Measurements from ENCODE around the gene SRGAP2.
"Not testable (repeated sequence)": the region's sequence is repeated elsewhere in the genome, so short reads cannot be mapped to it uniquely, and the experiment has no call there.

Gene SRGAP2

GRCh38 chr1:206203364-206204158, at the start of gene SRGAP2:
Gene SRGAP2, plus strand, starts transcription at chr1:206203541. Its CDS starts 2,430 bp downstream, at chr1:206205971.
- DNase-seq (ENCODE audit: low read depth): peak; percentile 50

- DNase-seq (ENCODE audit: low read depth): not testable (repeated sequence)
Measured at GRCh38 chr1:206167350-206168029, 35.9 kb upstream of the SRGAP2 start.

- DNase-seq (ENCODE audit: low read depth): not testable (repeated sequence)
Measured at GRCh38 chr1:206169794-206170193, 33.5 kb upstream of the SRGAP2 start.

- DNase-seq (ENCODE audit: low read depth): not testable (repeated sequence)
Measured at GRCh38 chr1:206173110-206173719, 30.1 kb upstream of the SRGAP2 start.

GRCh38 chr1:206174182-206174868, 29.0 kb upstream of the SRGAP2 start:
- not testable (repeated sequence) for DNase-seq (ENCODE audit: low read depth)

- not testable (repeated sequence) for DNase-seq (ENCODE audit: low read depth)
Measured at GRCh38 chr1:206175459-206176113, 27.8 kb upstream of the SRGAP2 start.

GRCh38 chr1:206176114-206176502, 27.2 kb upstream of the SRGAP2 start:
- DNase-seq (ENCODE audit: low read depth): not testable (repeated sequence)

GRCh38 chr1:206178061-206178989, 25.0 kb upstream of the SRGAP2 start:
- not testable (repeated sequence) for DNase-seq (ENCODE audit: low read depth)

GRCh38 chr1:206179666-206180065, 23.7 kb upstream of the SRGAP2 start:
- not testable (repeated sequence) for DNase-seq (ENCODE audit: low read depth)

GRCh38 chr1:206182368-206183317, 20.7 kb upstream of the SRGAP2 start:
- not testable (repeated sequence) for DNase-seq (ENCODE audit: low read depth)

- DNase-seq (ENCODE audit: low read depth): not testable (repeated sequence)
Measured at GRCh38 chr1:206183788-206184187, 19.6 kb upstream of the SRGAP2 start.

GRCh38 chr1:206185778-206186177, 17.6 kb upstream of the SRGAP2 start:
- not testable (repeated sequence) for DNase-seq (ENCODE audit: low read depth)

- DNase-seq (ENCODE audit: low read depth): not testable (repeated sequence)
Measured at GRCh38 chr1:206186826-206187225, 16.5 kb upstream of the SRGAP2 start.

GRCh38 chr1:206195182-206195581, 8.2 kb upstream of the SRGAP2 start:
- DNase-seq (ENCODE audit: low read depth): not testable (repeated sequence)

- not testable (repeated sequence) for DNase-seq (ENCODE audit: low read depth)
Measured at GRCh38 chr1:206196748-206197424, 6.5 kb upstream of the SRGAP2 start.

GRCh38 chr1:206202789-206203363, 465 bp upstream of the SRGAP2 start, which contains the start of gene FAM72A:
Gene FAM72A, minus strand, starts transcription at chr1:206202839. Its CDS starts 814 bp downstream, at chr1:206202025.
- peak; percentile 98 for DNase-seq (ENCODE audit: low read depth)

GRCh38 chr1:206204159-206204511, 794 bp downstream of the SRGAP2 start:
- not testable (repeated sequence) for DNase-seq (ENCODE audit: low read depth)

GRCh38 chr1:206204871-206205270, 1.5 kb downstream of the SRGAP2 start:
- not testable (repeated sequence) for DNase-seq (ENCODE audit: low read depth)
